ENCODE results near the gene ATP9B. TPM values are rescaled to one million over a fixed set of nuclear protein-coding genes. Genes with fewer than 3 reads are reported as not detected.

The ATP9B gene
- total RNA-seq, 1 donor from 2014 or later: 10.8 TPM

DNA sequence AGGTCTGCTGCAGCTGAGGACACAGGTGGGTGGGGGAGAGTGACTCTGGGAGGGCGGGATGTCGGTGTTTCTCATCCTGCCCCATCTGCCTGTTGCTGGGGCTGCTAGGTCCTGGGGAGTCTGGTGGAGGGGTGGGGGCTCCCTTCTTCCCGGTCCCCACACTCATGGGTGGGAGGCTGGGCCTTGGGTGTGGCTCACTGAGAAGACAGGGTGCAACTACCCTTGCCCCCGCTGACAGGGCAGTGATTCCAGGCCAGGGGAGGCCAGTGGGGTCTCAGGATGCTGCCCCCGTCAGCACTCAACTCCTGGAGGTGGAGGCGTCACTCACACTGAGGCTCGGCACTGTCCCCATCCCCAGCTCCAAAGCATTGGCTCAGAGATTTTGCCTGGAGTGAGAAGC is 318.8 kb downstream of the ATP9B start:
- Histone ChIP-seq H3K27me3 (ENCODE audit: control insufficient read depth, insufficient read depth, low read length) (no peaks in the 10 kb centered on the region), H3K36me3 (ENCODE audit: control insufficient read depth, insufficient read depth, low read length) (no peaks in the 10 kb centered on the region), H3K4me3 (ENCODE audit: low read depth, low read length) (no peak overlapping the region)
- no peak for DNase-seq (ENCODE audit: low read depth)
- TF ChIP-seq, protein P1, sequence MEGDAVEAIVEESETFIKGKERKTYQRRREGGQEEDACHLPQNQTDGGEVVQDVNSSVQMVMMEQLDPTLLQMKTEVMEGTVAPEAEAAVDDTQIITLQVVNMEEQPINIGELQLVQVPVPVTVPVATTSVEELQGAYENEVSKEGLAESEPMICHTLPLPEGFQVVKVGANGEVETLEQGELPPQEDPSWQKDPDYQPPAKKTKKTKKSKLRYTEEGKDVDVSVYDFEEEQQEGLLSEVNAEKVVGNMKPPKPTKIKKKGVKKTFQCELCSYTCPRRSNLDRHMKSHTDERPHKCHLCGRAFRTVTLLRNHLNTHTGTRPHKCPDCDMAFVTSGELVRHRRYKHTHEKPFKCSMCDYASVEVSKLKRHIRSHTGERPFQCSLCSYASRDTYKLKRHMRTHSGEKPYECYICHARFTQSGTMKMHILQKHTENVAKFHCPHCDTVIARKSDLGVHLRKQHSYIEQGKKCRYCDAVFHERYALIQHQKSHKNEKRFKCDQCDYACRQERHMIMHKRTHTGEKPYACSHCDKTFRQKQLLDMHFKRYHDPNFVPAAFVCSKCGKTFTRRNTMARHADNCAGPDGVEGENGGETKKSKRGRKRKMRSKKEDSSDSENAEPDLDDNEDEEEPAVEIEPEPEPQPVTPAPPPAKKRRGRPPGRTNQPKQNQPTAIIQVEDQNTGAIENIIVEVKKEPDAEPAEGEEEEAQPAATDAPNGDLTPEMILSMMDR (IDR thresholded peaks at IDR 0.05; ENCODE audit: insufficient read depth, low read length, severe bottlenecking): no peak
- no peak for FAIRE-seq

DNA sequence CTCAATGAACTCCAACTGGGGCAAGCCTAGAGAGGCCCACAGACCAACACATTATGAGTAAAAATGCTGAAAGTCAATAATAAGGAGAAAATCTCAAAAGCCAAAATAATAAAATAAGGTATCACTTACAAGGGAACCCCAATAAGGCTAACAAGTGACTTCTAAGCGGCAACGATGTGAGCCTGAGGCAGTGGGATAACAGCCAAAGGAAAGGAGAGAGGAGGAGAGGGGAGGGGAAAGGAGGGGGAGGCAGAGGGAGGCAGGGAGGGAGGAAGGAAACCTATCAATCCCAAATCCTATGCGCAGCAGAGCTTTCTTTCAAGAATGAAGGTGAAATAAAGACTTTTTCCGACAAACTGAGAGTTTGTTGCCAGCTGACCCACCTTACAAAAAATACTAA is 320.5 kb downstream of the ATP9B start:
- TF ChIP-seq, protein P1 (IDR thresholded peaks at IDR 0.05; ENCODE audit: insufficient read depth, low read length, severe bottlenecking): no peak
- DNase-seq (ENCODE audit: low read depth) (no peak), FAIRE-seq (no peak)
- H3K36me3 ChIP-seq (ENCODE audit: control insufficient read depth, insufficient read depth, low read length): no peaks in the 10 kb centered on the region
- H3K4me3 ChIP-seq (ENCODE audit: low read depth, low read length): no peak overlapping the region
- no peaks in the 10 kb centered on the region for H3K27me3 ChIP-seq (ENCODE audit: control insufficient read depth, insufficient read depth, low read length)

DNA sequence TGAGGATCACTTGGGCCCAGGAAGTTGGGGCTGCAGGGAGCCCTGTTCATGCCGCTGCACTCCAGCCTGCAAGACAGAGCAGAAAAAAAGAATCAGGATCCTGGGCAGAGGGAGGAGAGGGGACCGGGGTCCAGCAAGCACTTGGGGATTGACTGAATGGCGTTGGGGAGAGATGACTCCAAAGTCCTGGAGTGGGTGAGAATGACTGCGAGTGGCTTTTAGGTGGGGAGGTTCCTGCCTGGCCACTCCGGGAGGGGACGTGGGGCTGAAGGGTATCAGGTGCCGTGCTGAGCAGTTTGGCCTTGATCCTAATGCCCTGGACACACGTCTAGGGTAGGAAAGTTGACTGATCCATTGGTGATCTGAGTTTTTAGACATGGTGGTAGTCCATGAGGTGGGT is 323.0 kb downstream of the ATP9B start:
- TF ChIP-seq, protein P1 (IDR thresholded peaks at IDR 0.05; ENCODE audit: insufficient read depth, low read length, severe bottlenecking): no peak
- DNase-seq (ENCODE audit: low read depth): no peak
- no peak for FAIRE-seq
- Histone ChIP-seq H3K4me3 (ENCODE audit: low read depth, low read length) (no peak overlapping the region), H3K36me3 (ENCODE audit: control insufficient read depth, insufficient read depth, low read length) (no peaks in the 10 kb centered on the region), H3K27me3 (ENCODE audit: control insufficient read depth, insufficient read depth, low read length) (no peaks in the 10 kb centered on the region)

DNA sequence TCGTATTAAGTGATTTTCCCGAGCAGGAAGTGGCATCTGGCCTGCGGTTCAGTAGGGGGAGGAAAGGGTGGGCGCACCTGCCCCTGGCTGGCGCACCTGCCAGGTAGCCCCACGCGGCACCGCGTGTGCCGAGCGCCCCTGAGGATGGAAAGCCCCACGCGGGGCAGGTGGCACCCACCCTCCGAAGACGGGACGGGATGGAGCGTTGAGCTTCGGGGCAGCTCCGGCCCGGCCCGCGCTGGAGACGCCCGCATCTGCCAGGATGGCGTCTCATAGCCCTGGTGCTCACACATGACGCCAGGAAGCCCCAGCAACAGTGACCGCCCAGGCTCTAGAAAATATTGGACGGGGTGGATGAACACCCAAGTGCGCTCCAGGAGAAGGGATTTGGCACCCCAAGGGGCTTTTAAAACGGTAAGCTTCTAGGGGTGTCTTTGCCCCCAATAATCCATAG is 324.0 kb downstream of the ATP9B start:
- no peaks in the 10 kb centered on the region for H3K27me3 ChIP-seq (ENCODE audit: control insufficient read depth, insufficient read depth, low read length)
- TF ChIP-seq, protein P1 (IDR thresholded peaks at IDR 0.05; ENCODE audit: insufficient read depth, low read length, severe bottlenecking): no peak
- FAIRE-seq: no peak
- peak overlapping the region; percentile 57 for H3K4me3 ChIP-seq (ENCODE audit: low read depth, low read length)
- no peak for DNase-seq (ENCODE audit: low read depth)
- H3K36me3 ChIP-seq (ENCODE audit: control insufficient read depth, insufficient read depth, low read length): no peaks in the 10 kb centered on the region

DNA sequence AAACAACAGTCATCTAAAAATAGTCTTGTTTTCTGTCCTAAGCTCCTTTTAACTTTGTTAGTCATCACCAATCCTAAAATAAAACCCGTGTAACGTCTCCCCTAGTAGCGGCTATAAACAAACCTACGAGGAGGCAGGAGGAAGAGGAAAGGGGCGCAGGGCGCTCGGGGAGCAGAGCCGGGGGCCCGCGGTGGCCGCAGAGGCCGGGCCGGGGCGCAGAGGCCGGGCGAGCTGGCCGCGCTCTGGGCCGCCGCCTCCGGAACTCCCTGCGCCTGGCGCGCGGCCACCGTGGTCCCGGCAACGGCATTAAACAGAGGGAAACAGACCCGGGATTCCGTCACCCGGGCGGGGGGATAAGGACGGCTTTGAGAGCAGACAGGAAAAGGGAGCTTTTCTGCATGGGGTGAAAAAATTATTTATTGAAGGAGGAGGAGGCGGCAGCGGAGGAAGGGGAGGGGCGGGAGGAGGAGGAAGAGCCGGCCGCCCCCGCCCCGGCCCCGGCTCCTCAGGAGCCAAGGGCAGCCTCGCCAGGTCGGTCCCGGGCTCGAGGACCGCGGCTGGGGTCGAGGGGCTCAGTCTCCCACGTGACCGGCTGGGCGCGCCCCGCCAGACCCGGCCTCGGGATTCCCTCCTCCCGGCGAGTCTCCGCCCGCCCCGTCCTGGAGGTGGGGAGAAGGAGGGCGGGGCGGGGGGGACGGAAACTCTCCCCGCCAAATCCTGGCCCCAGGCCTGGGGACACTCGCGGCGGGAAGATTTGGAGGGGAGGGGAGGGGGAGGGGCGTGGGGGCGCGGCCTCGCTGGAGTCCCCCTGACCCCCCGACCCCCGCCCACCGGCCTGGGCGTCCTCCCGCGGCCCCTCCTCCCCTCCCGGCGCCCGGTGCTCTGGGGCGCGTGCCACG is 324.7 kb downstream of the ATP9B start:
- no peaks in the 10 kb centered on the region for H3K36me3 ChIP-seq (ENCODE audit: control insufficient read depth, insufficient read depth, low read length)
- DNase-seq (ENCODE audit: low read depth): peak; percentile 59
- H3K4me3 ChIP-seq (ENCODE audit: low read depth, low read length): peak overlapping the region; percentile 57
- H3K27me3 ChIP-seq (ENCODE audit: control insufficient read depth, insufficient read depth, low read length): no peaks in the 10 kb centered on the region
- no peak for FAIRE-seq
- TF ChIP-seq, protein P1 (IDR thresholded peaks at IDR 0.05; ENCODE audit: insufficient read depth, low read length, severe bottlenecking): no peak
